ENCODE results near the gene OR56B1.

DNA sequence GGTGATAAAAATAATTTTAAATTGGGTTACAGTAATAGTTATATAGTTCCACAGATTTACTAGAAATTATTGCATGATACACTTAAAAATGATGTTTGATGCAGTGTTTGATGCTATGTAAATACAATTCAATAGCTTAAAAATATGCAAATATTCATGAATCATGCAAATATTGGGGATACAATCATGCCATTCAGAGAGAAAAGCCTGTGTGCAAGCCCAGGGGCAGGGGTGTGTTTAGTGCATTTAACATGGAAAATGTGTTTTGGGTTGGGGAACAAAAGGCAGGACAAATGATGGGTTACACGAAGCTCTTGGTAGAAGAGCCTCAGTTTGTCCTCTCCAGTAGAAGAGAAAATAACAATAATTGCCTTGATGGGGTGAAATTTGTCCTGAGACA is 40.7 kb upstream of the OR56B1 start:
- TF ChIP-seq, protein P1, sequence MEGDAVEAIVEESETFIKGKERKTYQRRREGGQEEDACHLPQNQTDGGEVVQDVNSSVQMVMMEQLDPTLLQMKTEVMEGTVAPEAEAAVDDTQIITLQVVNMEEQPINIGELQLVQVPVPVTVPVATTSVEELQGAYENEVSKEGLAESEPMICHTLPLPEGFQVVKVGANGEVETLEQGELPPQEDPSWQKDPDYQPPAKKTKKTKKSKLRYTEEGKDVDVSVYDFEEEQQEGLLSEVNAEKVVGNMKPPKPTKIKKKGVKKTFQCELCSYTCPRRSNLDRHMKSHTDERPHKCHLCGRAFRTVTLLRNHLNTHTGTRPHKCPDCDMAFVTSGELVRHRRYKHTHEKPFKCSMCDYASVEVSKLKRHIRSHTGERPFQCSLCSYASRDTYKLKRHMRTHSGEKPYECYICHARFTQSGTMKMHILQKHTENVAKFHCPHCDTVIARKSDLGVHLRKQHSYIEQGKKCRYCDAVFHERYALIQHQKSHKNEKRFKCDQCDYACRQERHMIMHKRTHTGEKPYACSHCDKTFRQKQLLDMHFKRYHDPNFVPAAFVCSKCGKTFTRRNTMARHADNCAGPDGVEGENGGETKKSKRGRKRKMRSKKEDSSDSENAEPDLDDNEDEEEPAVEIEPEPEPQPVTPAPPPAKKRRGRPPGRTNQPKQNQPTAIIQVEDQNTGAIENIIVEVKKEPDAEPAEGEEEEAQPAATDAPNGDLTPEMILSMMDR (IDR thresholded peaks at IDR 0.05; ENCODE audit: borderline replicate concordance, extremely low read depth, low read length, poor library complexity, severe bottlenecking): no peak
- no peak for TF ChIP-seq EZH2 (IDR thresholded peaks at IDR 0.05; ENCODE audit: borderline replicate concordance, low read depth, low read length, severe bottlenecking)
